ENCODE results near the gene CBFB.

CBFB gene

DNA sequence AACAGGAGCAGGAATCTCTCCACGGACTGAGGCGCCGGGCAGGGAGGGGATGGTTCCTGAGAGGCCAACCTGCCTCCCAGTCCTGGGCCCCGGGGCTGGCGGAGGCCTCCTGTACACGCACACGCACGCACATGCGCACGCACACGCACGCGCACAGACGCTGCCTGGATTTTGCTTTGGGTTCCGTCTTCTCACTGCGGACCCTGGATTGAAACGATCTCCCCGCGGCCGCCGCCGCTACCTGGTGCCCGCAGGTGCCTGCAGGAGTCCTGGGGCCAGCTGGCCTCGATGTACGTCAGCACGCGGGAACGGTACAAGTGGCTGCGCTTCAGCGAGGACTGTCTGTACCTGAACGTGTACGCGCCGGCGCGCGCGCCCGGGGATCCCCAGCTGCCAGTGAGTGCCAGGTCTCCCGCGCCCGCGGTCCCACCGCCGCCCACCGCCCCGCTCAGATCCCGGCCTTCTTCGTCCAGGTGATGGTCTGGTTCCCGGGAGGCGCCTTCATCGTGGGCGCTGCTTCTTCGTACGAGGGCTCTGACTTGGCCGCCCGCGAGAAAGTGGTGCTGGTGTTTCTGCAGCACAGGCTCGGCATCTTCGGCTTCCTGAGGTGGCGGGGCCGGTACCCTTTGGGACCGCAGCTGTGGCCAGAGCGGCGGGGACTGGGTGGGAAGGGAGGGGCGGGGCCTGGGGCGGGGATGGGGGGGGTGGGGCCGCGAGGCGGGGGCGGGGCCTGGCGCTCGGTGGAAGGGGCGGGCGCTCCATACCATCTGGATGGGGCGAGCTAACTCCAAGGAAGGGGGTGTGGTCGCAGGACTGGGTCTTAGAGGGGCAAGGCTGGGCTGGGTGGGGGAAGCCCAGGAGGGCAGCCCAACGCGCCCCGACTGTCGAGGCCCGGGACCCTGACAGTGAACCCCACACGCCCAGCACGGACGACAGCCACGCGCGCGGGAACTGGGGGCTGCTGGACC is 28.3 kb upstream of the CBFB start:
- peak overlapping the region; percentile 73 for H3K27ac ChIP-seq
- H4K20me1 ChIP-seq = peaks cover 8% of the 10 kb centered on the region; the same call in 1 of the 2 replicates
- H3K27me3 ChIP-seq = no peaks in the 10 kb centered on the region
- peak overlapping the region; percentile 98 for H3K4me2 ChIP-seq
- H3K36me3 ChIP-seq = no peaks in the 10 kb centered on the region
- peak overlapping the region; percentile 75 for H3K4me3 ChIP-seq
- H3K4me1 ChIP-seq = peaks cover 51% of the 10 kb centered on the region
- H3K9ac ChIP-seq = peak overlapping the region; percentile 77
- no peaks in the 10 kb centered on the region for H3K9me3 ChIP-seq
- no peak for TF ChIP-seq Cebpa-rat (IDR thresholded peaks at IDR 0.05)

DNA sequence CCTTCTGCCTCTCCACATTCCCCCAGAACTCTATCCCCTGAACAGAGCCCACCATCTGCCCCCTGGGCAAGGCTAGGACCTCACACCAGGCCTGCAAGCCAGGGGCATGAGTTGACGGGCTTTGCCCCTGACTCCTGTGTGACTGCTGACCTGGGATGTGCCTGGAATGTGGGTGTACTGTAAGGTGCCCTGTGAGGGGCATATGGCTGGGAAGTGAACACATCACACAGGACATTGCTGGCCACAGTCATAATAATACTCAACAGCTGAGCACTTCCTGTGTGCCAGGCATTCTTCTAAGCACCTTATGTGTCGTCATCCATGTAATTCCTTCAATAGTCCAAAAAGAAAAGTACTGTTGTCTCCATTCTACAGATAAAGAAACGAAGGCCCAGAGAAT is 27.2 kb upstream of the CBFB start:
- no peaks in the 10 kb centered on the region for H3K36me3 ChIP-seq
- H3K27ac ChIP-seq = no peak overlapping the region
- TF ChIP-seq Cebpa-rat (IDR thresholded peaks at IDR 0.05) = no peak
- no peaks in the 10 kb centered on the region for H3K27me3 ChIP-seq
- H3K9me3 ChIP-seq = no peaks in the 10 kb centered on the region
- H3K4me1 ChIP-seq = peaks cover 46% of the 10 kb centered on the region
- H3K9ac ChIP-seq = no peak overlapping the region
- peak overlapping the region; percentile 91 for H3K4me2 ChIP-seq
- peak overlapping the region; percentile 55; the same call in 1 of the 2 replicates for H3K4me3 ChIP-seq
- H4K20me1 ChIP-seq = peaks cover 8% of the 10 kb centered on the region; the same call in 1 of the 2 replicates

DNA sequence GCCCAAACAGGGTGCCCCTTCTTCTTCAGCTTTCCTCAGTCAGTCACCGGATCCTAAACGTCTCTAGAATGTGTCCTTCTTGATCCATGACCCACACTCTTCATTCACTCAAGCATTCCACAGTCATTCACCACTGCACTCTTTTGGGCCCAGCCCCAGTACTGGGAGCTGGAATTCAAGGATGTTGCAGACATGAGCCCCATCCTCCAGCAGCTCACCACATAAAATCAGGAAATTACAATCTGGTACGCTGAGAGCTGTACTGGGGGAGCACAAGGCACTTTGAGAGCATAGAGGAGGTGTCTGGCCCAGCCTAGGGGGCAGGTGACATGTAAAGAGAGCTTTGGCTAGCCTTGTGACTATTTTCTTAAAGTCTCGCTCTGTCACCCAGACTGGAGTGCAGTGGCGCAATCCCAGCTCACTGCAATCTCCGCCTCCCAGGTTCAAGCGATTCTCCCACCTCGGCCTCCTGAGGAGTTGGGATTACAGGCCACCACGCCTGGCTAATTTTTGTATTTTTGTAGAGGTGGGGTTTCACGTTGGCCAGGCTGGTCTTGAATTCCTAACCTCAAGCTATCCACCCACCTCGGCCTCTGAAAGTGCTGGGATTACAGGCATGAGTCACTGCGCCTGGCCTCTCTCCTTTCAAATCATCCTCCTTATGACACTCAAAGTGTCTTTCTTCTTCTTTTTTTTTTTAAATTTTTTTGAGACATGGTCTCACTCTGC is 21.9 kb upstream of the CBFB start:
- H4K20me1 ChIP-seq = no peaks in the 10 kb centered on the region
- TF ChIP-seq Cebpa-rat (IDR thresholded peaks at IDR 0.05) = no peak
- H3K4me3 ChIP-seq = no peak overlapping the region
- no peak overlapping the region for H3K9ac ChIP-seq
- no peaks in the 10 kb centered on the region for H3K9me3 ChIP-seq
- H3K36me3 ChIP-seq = no peaks in the 10 kb centered on the region
- H3K27me3 ChIP-seq = no peaks in the 10 kb centered on the region
- H3K27ac ChIP-seq = no peak overlapping the region
- no peak overlapping the region for H3K4me2 ChIP-seq
- H3K4me1 ChIP-seq = peaks cover 28% of the 10 kb centered on the region

DNA sequence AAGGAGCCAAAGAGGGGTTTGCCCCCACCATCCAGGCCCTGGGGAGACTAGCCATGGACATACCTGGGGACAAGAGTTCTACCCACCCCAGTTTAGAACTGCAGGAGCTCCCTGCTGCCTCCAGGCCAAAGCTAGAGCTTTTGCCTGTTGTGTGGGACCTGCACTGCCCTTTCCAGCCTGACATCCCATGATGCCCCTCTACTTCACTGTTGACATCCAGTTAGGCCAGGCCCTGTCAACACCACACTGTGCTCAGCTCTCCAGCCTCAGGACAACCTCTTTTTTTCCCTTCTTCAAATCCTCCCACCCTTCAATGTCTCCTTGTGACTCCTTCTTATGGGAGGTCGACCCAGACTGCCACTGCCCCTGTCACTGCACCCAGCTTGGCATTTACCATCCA is 19.8 kb upstream of the CBFB start:
- H3K4me3 ChIP-seq = no peak overlapping the region
- H3K36me3 ChIP-seq = no peaks in the 10 kb centered on the region
- no peak overlapping the region for H3K9ac ChIP-seq
- no peak overlapping the region for H3K27ac ChIP-seq
- peaks cover 30% of the 10 kb centered on the region for H3K4me1 ChIP-seq
- H4K20me1 ChIP-seq = no peaks in the 10 kb centered on the region
- H3K9me3 ChIP-seq = no peaks in the 10 kb centered on the region
- H3K27me3 ChIP-seq = no peaks in the 10 kb centered on the region
- no peak for TF ChIP-seq Cebpa-rat (IDR thresholded peaks at IDR 0.05)
- H3K4me2 ChIP-seq = no peak overlapping the region

DNA sequence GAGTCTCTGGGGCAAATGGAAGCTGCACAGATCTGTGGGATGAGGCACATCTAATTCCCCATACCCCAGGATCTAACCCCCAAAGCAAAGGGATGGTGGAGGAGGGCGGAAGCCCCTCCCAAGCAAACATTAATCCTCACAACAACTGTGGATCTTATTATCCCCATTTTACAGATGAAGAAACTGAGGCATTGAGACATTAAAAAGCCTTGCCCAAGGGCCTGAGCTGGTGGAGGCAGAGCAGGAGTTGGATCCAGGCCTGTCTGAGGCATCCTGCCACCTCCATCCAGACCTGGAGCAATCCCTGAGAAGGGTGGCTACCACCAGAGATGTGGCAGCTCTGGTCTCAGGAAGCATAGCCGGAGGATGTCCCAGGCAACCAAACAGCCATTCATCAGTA is 17.7 kb upstream of the CBFB start:
- no peak for TF ChIP-seq Cebpa-rat (IDR thresholded peaks at IDR 0.05)
- Histone ChIP-seq H3K27ac (no peak overlapping the region), H3K36me3 (no peaks in the 10 kb centered on the region), H3K27me3 (no peaks in the 10 kb centered on the region), H3K9ac (no peak overlapping the region), H3K4me1 (peaks cover 44% of the 10 kb centered on the region), H3K4me2 (no peak overlapping the region), H4K20me1 (no peaks in the 10 kb centered on the region), H3K9me3 (no peaks in the 10 kb centered on the region), H3K4me3 (no peak overlapping the region)

DNA sequence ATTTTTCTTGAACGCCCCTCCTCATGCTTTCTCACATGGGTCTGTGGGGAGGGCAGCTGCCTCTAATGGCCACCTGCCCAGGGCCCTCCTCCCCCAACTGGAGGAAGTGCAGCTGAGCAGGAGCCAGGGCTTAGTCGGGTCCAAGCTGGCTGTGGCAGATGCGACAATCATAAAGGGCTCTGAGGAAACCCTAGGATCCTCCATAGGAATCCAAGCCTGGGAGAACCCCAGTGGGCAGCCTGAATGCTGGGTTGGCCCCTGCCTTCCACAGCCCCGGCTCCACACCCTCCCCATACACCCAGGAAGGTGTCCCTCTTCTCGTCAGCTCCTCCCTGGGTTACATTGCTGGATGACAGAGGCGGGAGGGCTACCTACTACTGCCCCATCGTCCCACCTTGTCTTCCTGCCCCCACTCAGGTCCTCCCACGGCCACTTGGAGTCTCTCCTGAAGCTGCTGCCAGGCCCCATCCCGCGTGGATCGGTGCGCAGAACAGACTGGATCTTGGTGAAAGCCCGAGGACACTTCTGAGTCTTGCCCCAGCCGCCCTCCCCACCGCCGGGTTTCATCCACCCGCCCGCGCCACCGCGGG is 15.6 kb upstream of the CBFB start:
- peak overlapping the region; percentile 67 for H3K4me3 ChIP-seq
- H3K9me3 ChIP-seq = no peaks in the 10 kb centered on the region
- H3K9ac ChIP-seq = peak overlapping the region; percentile 77
- H4K20me1 ChIP-seq = no peaks in the 10 kb centered on the region
- H3K4me1 ChIP-seq = peaks cover 55% of the 10 kb centered on the region
- peak overlapping the region; percentile 79 for H3K27ac ChIP-seq
- no peak for TF ChIP-seq Cebpa-rat (IDR thresholded peaks at IDR 0.05)
- peak overlapping the region; percentile 91 for H3K4me2 ChIP-seq
- H3K27me3 ChIP-seq = no peaks in the 10 kb centered on the region
- no peaks in the 10 kb centered on the region for H3K36me3 ChIP-seq

DNA sequence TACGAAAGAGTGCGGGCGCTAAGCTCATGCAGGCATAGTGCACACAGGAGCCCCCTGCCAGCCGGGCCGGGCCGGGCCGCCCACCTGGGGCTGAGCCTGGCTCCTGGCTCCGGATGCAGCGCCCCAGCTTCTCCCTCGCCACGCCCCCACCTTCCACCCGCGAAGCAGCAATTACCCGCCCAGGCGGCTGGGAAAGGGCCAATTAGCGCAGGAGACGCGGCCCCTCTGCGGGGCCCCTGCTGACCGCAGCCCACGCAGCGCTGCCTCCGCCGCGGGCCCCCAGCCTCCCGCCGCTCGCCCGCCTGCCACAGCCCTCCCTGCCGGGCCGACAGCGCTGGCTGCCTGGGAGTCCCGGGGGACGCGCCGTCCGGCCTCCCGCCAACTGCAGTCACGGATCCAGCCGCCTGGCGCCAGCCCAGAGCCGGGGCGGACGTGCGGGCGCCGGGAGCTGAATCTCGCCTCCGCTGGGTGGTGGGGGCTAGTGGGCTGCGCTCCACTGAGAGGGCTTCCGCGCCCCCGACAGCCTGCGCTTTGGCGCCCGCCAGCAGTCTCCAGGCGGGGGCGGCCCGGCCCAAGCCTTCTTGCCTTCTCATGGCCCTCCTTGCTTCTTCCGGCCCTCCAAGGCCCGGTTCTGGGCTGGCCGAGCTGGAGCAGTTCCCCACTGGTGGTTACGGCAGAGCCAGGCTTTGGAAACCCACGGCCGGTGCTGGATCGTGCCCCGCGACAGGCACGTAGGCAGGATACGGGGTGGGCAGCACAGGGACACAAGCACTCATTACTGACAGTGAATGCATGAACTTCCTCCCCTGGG is 14.9 kb upstream of the CBFB start:
- H3K9ac ChIP-seq = peak overlapping the region; percentile 77
- H3K9me3 ChIP-seq = no peaks in the 10 kb centered on the region
- H3K27me3 ChIP-seq = no peaks in the 10 kb centered on the region
- peak overlapping the region; percentile 91 for H3K4me2 ChIP-seq
- no peaks in the 10 kb centered on the region for H4K20me1 ChIP-seq
- H3K4me1 ChIP-seq = peaks cover 55% of the 10 kb centered on the region
- peak overlapping the region; percentile 67 for H3K4me3 ChIP-seq
- H3K27ac ChIP-seq = peak overlapping the region; percentile 79
- no peak for TF ChIP-seq Cebpa-rat (IDR thresholded peaks at IDR 0.05)
- no peaks in the 10 kb centered on the region for H3K36me3 ChIP-seq

DNA sequence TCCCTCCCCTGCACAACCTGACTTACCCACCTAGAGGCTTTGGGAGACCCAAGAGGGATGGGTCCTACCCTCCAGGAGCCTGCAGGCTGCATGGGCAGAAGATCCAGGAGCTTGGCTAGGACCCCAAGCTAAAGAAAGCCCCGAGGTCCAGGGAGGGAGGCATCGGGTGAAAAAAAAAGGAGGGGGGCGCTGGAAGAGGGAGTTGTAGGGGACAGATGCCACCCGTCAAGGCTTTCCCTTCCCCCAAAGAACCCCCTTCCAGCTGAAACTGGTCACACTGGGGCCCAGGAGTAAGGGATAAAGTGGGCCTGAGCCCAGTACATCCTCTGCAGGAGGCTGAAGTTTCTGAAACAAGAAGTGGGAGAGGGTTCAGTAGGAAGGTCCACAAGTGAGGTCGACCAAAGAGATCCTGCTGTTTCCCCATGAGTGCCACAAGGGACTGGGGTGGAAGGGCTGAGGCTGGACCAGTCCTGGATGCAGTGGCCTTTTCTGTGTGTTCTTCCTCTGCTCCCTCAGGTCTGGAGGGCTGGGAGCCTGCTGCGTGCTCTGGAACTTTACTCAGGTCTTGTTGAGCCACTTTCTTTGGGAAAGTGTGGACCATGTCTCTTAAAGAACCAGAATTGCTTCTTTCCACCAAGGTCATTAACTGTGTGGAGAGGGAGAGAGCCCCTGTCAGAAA is 14.2 kb upstream of the CBFB start:
- Histone ChIP-seq H3K9ac (peak overlapping the region; percentile 77), H3K27me3 (no peaks in the 10 kb centered on the region), H3K9me3 (no peaks in the 10 kb centered on the region), H3K27ac (peak overlapping the region; percentile 79), H3K36me3 (no peaks in the 10 kb centered on the region), H3K4me1 (peaks cover 55% of the 10 kb centered on the region), H3K4me3 (peak overlapping the region; percentile 67), H4K20me1 (no peaks in the 10 kb centered on the region), H3K4me2 (peak overlapping the region; percentile 91)
- no peak for TF ChIP-seq Cebpa-rat (IDR thresholded peaks at IDR 0.05)

DNA sequence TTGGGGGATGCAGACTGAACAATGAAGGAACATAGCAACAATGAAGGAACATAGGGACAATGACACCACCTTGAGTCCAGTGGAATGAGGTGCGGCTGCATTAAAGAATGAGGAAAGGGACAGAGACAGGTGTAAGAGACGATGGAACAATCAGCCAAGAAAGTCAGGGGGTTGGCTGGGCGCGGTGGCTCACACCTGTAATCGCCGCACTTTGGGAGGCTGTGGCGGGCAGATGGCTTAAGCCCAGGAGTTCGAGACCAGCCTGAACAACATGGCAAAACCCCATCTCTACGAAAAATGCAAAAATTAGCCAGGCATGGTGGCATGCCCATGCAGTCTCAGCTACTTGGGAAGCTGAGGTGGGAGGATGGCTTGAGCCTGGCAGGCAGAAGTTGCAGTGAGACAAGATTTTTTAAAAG is 13.6 kb upstream of the CBFB start:
- Histone ChIP-seq H3K4me3 (no peak overlapping the region), H3K9ac (no peak overlapping the region), H3K36me3 (no peaks in the 10 kb centered on the region), H3K27me3 (no peaks in the 10 kb centered on the region), H3K27ac (no peak overlapping the region), H3K9me3 (no peaks in the 10 kb centered on the region), H4K20me1 (no peaks in the 10 kb centered on the region), H3K4me2 (peak overlapping the region; percentile 91), H3K4me1 (peaks cover 50% of the 10 kb centered on the region)
- TF ChIP-seq Cebpa-rat (IDR thresholded peaks at IDR 0.05) = no peak

Measured in BLaER1 (cell line).